ENCODE results near the gene NEK1.

GRCh38 chr4:169582203-169582602 lies 30.2 kb downstream of the NEK1 start:
- TF ChIP-seq CTCF (optimal IDR thresholded peaks at IDR 0.05 in 1 of 3, IDR thresholded peaks at IDR 0.05 in 1 of 3, conservative IDR thresholded peaks at IDR 0.05 in 1 of 3; ENCODE audit: extremely low read depth in 1 of 3, insufficient read depth in 2 of 3, low read length in 3 of 3), result no peak
- TF ChIP-seq EZH2 (IDR thresholded peaks at IDR 0.05; ENCODE audit: low read length), result no peak

Measured in keratinocyte (primary cell).